OCI-LY3 (cell line): ENCODE data around the gene RARRES2.

Experiments used
- H2AFZ ChIP-seq: fragments of 200-600, 300-600 bp; shearing (Covaris generic); 2 replicates; pipeline ENCODE4 v1.6.0; 2014; ENCODE audit warnings: antibody characterized with exemption, low read depth, low read length
- H3K27ac ChIP-seq: fragments of 200-600, 300-600 bp; sonication (generic); 2 replicates; pipeline ENCODE4 v1.5.1; 2014; ENCODE audit warnings: mild to moderate bottlenecking, low read length, moderate library complexity, mixed read lengths
- H3K27me3 ChIP-seq: fragments of 200-600, 300-600 bp; sonication (generic); 2 replicates; pipeline ENCODE4 v1.6.1; 2014; ENCODE audit warnings: low read depth, low read length, mixed read lengths
- H3K36me3 ChIP-seq: fragments of 200-600, 300-600 bp; sonication (generic); replicated peaks from 2 replicates; pipeline ENCODE3; 2014; ENCODE audit warnings: low read depth, low read length, mixed read lengths
- H3K4me1 ChIP-seq: fragments of 300-600, 200-600 bp; sonication (generic); 2 replicates; pipeline ENCODE4 v1.6.1; 2014; ENCODE audit warnings: low read length, mixed read lengths
- H3K4me2 ChIP-seq: fragments of 200-600, 300-600 bp; sonication (generic); 2 replicates; pipeline ENCODE4 v1.6.1; 2014; ENCODE audit warnings: low read length, mixed read lengths
- H3K4me3 ChIP-seq: fragments of 300-600, 200-600 bp; sonication (generic); 2 replicates; pipeline ENCODE4 v1.5.1; 2014; ENCODE audit warnings: antibody characterized with exemption, mild to moderate bottlenecking, low read length, moderate library complexity
- H3K79me2 ChIP-seq: fragments of 300-600, 200-600 bp; shearing (Covaris generic); 2 replicates; pipeline ENCODE4 v1.6.1; 2014; ENCODE audit warnings: mild to moderate bottlenecking, low read length, mixed read lengths
- H3K9ac ChIP-seq: fragments of 300-600, 200-600 bp; shearing (Covaris generic); 2 replicates; pipeline ENCODE4 v1.6.0; 2014; ENCODE audit warnings: mild to moderate bottlenecking, low read length, moderate library complexity
- H3K9me3 ChIP-seq: fragments of 200-600, 300-600 bp; shearing (Covaris generic); 2 replicates; pipeline ENCODE4 v1.6.1; 2014; ENCODE audit warnings: low read length, mixed read lengths; ENCODE audit not compliant: insufficient read depth
- H4K20me1 ChIP-seq: fragments of 200-600, 300-600 bp; sonication (generic); 2 replicates; pipeline ENCODE4 v1.6.1; 2016; ENCODE audit warnings: low read length, mixed read lengths; ENCODE audit not compliant: insufficient read depth
- CTCF ChIP-seq: fragments of 200-600, 300-600 bp; sonication (generic); IDR thresholded peaks from 2 replicates; pipeline ENCODE4 v1.5.1; 2014; ENCODE audit warnings: antibody characterized with exemption, low read length, low read depth
- EZH2phosphoT487 ChIP-seq: fragments of 200-600 bp; shearing (Covaris generic); IDR thresholded peaks from 2 replicates; pipeline ENCODE4 v1.6.1; 2018; ENCODE audit warnings: antibody characterized with exemption, mixed run types, low read depth

Gene RARRES2

GRCh38 chr7:150342121-150342408, 636 bp upstream of the RARRES2 start:
- H3K27ac ChIP-seq: no peak overlapping the region
- no peaks in the 10 kb centered on the region for H3K79me2 ChIP-seq
- peaks cover 11% of the 10 kb centered on the region for H3K9me3 ChIP-seq
- TF ChIP-seq CTCF: no peak
- no peak for TF ChIP-seq EZH2phosphoT487
- H3K4me1 ChIP-seq: no peaks in the 10 kb centered on the region
- H3K36me3 ChIP-seq: peaks cover 8% of the 10 kb centered on the region
- H3K4me3 ChIP-seq: no peak overlapping the region
- no peaks in the 10 kb centered on the region for H4K20me1 ChIP-seq
- no peak overlapping the region for H3K9ac ChIP-seq
- no peak overlapping the region for H3K4me2 ChIP-seq
- no peaks in the 10 kb centered on the region for H3K27me3 ChIP-seq
- no peak overlapping the region for H2AFZ ChIP-seq

- Histone ChIP-seq H3K9me3 (peaks cover 11% of the 10 kb centered on the region), H3K27ac (no peak overlapping the region), H3K4me3 (no peak overlapping the region), H3K4me1 (no peaks in the 10 kb centered on the region), H4K20me1 (no peaks in the 10 kb centered on the region), H3K79me2 (no peaks in the 10 kb centered on the region), H3K36me3 (peaks cover 8% of the 10 kb centered on the region), H2AFZ (no peak overlapping the region), H3K4me2 (no peak overlapping the region), H3K27me3 (no peaks in the 10 kb centered on the region), H3K9ac (no peak overlapping the region)
- TF ChIP-seq CTCF: no peak
- no peak for TF ChIP-seq EZH2phosphoT487
These were observed 560 bp downstream of the RARRES2 start for GRCh38 chr7:150340875-150341262.

GRCh38 chr7:150340024-150340749, 1.2 kb downstream of the RARRES2 start:
- Histone ChIP-seq H3K27me3 (no peaks in the 10 kb centered on the region), H3K36me3 (peaks cover 8% of the 10 kb centered on the region), H3K9me3 (peaks cover 11% of the 10 kb centered on the region), H3K4me1 (no peaks in the 10 kb centered on the region), H4K20me1 (no peaks in the 10 kb centered on the region), H3K79me2 (no peaks in the 10 kb centered on the region), H3K9ac (no peak overlapping the region), H3K27ac (no peak overlapping the region), H2AFZ (no peak overlapping the region), H3K4me2 (no peak overlapping the region), H3K4me3 (no peak overlapping the region)
- TF ChIP-seq EZH2phosphoT487 (no peak), CTCF (no peak)

GRCh38 chr7:150339409-150339809, 2.0 kb downstream of the RARRES2 start:
- Histone ChIP-seq H3K27ac (no peak overlapping the region), H3K4me3 (no peak overlapping the region), H3K4me1 (no peaks in the 10 kb centered on the region)

More at GRCh38 chr7:150339409-150339809, 2.0 kb downstream of the RARRES2 start:
- peaks cover 8% of the 10 kb centered on the region for H3K36me3 ChIP-seq
- no peak overlapping the region for H3K4me2 ChIP-seq
- peaks cover 11% of the 10 kb centered on the region for H3K9me3 ChIP-seq
- no peak for TF ChIP-seq CTCF
- no peak for TF ChIP-seq EZH2phosphoT487
- H2AFZ ChIP-seq: no peak overlapping the region
- no peaks in the 10 kb centered on the region for H4K20me1 ChIP-seq
- H3K79me2 ChIP-seq: no peaks in the 10 kb centered on the region
- H3K27me3 ChIP-seq: no peaks in the 10 kb centered on the region
- no peak overlapping the region for H3K9ac ChIP-seq
